NB4 (cell line): ENCODE measurements around the gene SACS.
A peak's percentile ranks its signal among the peaks of the same experiment; 100 is the strongest.
"Not testable (repeated sequence)": the region's sequence is repeated elsewhere in the genome, so short reads cannot be mapped to it uniquely, and the experiment has no call there.

Experiments
- DNase-seq: peaks from one replicate; pipeline ENCODE4 v3.0.0; 2010; ENCODE audit warnings: low read depth
- H3K4me3 ChIP-seq: one replicate; pipeline ENCODE4 v1.5.1; 2011; ENCODE audit warnings: mild to moderate bottlenecking, low read depth, low read length, moderate library complexity
- MAX ChIP-seq: IDR thresholded peaks from 2 replicates; pipeline ENCODE4 v1.6.1; 2011; ENCODE audit warnings: low read depth, low read length
- MYC ChIP-seq: IDR thresholded peaks from 2 replicates; pipeline ENCODE4 v1.6.1; 2011; ENCODE audit warnings: low read depth, low read length
- POLR2A ChIP-seq: IDR thresholded peaks from 2 replicates; pipeline ENCODE4 v1.6.1; 2011; ENCODE audit warnings: mild to moderate bottlenecking; ENCODE audit not compliant: insufficient read length; ENCODE audit errors: extremely low read depth
- TF ChIP-seq, protein P1 (sequence below): IDR thresholded peaks from one replicate; pipeline ENCODE4 v1.5.1; 2012; ENCODE audit warnings: low read depth, low read length

The SACS gene

DNA sequence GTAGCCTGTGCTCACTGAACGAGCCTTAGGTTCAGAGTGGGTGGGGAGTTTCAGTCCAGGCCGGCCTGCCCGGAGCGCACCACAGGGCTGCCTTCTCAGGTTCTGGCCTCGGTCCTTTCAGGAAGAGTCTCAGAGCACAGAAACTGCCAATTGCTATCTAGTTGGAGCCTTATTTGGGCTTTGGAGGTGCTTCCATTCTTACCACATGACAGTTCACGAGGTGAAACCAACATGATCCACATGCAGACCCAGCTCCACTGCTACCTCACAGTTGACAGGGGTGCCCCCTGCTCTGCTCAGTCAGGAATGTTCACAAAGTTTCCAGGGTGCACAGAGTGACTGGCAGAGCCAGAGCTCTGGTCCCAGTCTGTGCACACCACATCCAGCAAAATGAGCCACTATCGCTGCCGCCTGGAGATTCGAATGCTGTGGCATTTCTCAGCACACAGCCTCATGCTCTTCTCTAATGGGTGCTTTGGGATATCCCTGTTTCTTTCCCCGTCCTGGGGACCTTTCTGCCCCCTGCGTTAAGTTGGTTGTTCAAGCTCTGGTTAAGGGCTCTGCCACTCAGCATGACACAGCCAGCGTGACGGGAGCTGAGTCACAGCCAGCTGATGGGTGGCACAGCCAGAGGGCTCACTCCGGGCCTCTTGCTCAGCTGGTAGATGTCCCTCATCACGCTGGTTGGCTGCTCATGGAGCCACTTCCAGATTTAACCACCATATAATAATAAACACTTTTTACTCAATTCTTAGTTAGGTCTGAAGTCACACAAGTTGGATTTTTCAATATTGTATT lies 7.5 kb upstream of the SACS start:
- no peak for DNase-seq
- TF ChIP-seq MYC (no peak), POLR2A (no peak), MAX (no peak)
- TF ChIP-seq, protein P1, sequence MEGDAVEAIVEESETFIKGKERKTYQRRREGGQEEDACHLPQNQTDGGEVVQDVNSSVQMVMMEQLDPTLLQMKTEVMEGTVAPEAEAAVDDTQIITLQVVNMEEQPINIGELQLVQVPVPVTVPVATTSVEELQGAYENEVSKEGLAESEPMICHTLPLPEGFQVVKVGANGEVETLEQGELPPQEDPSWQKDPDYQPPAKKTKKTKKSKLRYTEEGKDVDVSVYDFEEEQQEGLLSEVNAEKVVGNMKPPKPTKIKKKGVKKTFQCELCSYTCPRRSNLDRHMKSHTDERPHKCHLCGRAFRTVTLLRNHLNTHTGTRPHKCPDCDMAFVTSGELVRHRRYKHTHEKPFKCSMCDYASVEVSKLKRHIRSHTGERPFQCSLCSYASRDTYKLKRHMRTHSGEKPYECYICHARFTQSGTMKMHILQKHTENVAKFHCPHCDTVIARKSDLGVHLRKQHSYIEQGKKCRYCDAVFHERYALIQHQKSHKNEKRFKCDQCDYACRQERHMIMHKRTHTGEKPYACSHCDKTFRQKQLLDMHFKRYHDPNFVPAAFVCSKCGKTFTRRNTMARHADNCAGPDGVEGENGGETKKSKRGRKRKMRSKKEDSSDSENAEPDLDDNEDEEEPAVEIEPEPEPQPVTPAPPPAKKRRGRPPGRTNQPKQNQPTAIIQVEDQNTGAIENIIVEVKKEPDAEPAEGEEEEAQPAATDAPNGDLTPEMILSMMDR, result no peak
- H3K4me3 ChIP-seq, result no peak overlapping the region

DNA sequence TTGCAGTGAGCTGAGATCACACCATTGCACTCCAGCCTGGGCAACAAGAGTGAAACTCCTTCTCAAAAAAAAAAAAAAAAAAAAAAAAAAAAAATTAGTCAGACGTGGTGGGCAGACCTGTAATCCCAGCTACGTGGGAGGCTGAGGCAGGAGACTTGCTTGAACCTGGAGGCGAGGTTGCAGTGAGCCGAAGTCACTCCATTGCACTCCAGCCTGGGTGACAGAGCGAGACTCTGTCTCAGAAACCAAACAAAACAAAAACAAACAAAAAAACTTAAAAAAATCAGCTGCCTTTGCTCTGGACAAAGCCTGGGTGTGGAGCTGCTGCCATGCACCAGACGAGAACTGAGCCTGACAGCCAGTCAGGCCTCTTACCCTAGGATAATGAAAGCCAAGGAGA lies 6.8 kb upstream of the SACS start:
- DNase-seq, H3K4me3 ChIP-seq: not testable (repeated sequence)

- no peak for DNase-seq
- TF ChIP-seq, protein P1, result no peak
- no peak for TF ChIP-seq POLR2A
- TF ChIP-seq MYC, result no peak
- TF ChIP-seq MAX, result no peak
- H3K4me3 ChIP-seq, result no peak overlapping the region
Observed at GRCh38 chr13:23437916-23438315, 4.4 kb upstream of the SACS start.

GRCh38 chr13:23436680-23437079 lies 3.2 kb upstream of the SACS start:
- no peak overlapping the region for H3K4me3 ChIP-seq
- DNase-seq, result no peak
- no peak for TF ChIP-seq POLR2A
- TF ChIP-seq MYC, result peak; percentile 29; the same call in 1 of the 2 replicates
- TF ChIP-seq, protein P1, result no peak
- TF ChIP-seq MAX, result peak; percentile 61

DNA sequence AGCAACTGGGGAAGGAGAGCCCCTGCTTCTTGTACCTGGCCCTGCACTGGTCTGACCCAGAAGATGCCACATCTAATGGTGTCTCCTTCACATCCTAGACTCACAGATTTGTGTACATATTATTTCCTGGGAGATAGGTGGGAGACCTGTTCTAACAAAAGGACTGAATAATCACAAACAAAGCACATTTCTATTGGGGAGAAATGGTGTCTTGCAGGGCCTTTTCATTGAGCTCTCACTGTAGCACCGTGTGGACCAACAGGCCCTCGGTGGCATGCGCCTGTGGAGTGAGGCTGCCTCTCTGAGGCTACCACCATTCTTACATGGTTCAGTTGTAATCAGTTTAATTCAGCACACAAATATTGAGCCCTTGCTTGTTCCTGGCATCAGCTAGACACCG lies 989 bp upstream of the SACS start:
- no peak overlapping the region for H3K4me3 ChIP-seq
- no peak for DNase-seq
- TF ChIP-seq MYC, result no peak
- TF ChIP-seq, protein P1, result no peak
- TF ChIP-seq MAX, result no peak
- no peak for TF ChIP-seq POLR2A

DNA sequence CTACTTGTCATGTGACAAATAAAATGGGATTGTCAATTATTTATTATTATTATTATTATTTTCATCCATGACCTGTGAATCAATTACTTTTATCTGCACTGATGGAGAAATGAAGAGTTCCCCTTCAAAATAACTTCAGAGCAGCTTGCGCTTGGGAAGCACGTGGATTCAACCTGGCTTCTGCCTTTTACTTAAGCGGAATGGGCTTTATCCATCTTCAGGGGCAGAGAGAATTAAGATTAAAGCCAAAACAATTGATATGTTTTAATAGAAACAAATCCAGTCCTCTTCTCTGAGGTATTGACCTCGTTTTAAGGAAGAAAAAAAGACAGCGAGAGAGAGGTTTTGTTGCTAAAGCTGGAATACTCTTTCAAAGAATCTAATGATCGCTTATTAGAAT lies 876 bp downstream of the SACS start:
- no peak for DNase-seq
- H3K4me3 ChIP-seq, result peak overlapping the region; percentile 69
- TF ChIP-seq MAX, result no peak
- TF ChIP-seq POLR2A, result no peak
- no peak for TF ChIP-seq MYC
- TF ChIP-seq, protein P1, result no peak
